ENCODE data around the gene BICC1. TPM values are rescaled to one million over a fixed set of nuclear protein-coding genes. Genes with fewer than 3 reads are reported as not detected.

The BICC1 gene
- total and polyA plus RNA-seq, 2 donors (not counting 3 experiments of a cell fraction or from before 2014, with no cell fraction given), result 0.06 to 0.29 TPM

DNA sequence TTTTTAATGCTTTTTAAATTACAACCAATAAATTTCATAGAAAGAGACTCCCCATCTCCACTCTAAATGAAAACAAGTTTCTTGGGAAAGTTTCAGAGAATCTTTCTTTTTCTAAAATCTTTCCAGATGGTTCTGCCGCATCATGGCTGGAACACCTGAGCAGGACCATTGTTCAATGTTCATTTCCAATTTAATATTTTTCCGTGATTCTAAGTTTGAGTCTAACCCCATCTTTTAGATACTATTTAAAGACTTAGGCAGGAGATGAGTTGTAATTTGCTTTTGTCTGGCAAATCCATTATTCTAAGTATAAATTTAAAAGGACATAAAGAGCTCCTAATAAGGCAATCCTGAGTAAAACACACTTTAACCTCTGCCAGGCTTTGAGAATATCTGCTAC lies 325.2 kb downstream of the BICC1 start:
- DNase-seq (ENCODE audit: low read depth, low spot score) (no peak), FAIRE-seq (no peak)
- no peak for TF ChIP-seq MAX (IDR thresholded peaks at IDR 0.05; ENCODE audit: insufficient read depth, insufficient read length)
- TF ChIP-seq POLR2A (IDR thresholded peaks at IDR 0.05; ENCODE audit: low read depth, low read length), result no peak
- TF ChIP-seq EZH2 (IDR thresholded peaks at IDR 0.05; ENCODE audit: borderline replicate concordance, low read depth, low read length, severe bottlenecking), result no peak
- TF ChIP-seq MYC (IDR thresholded peaks at IDR 0.05; ENCODE audit: low read depth, low read length), result no peak
- no peak for TF ChIP-seq POLR2AphosphoS5 (IDR thresholded peaks at IDR 0.05; ENCODE audit: insufficient read depth, low read depth, low read length)
- TF ChIP-seq JUN (IDR thresholded peaks at IDR 0.05; ENCODE audit: borderline replicate concordance, insufficient read depth, insufficient read length, low read depth), result no peak
- no peak for TF ChIP-seq CTCF (IDR thresholded peaks at IDR 0.05; ENCODE audit: extremely low read depth in 1 of 2, insufficient read depth in 1 of 2, low read depth in 1 of 2, low read length in 2 of 2)
- Histone ChIP-seq H3K9me3 (replicated peaks; ENCODE audit: control insufficient read depth, insufficient read depth, low read length) (no peaks in the 10 kb centered on the region), H3K79me2 (ENCODE audit: control insufficient read depth, insufficient read depth, low read length) (no peaks in the 10 kb centered on the region), H3K4me3 (replicated peaks in 1 of 3; ENCODE audit: insufficient read depth in 1 of 3, low read depth in 1 of 3, low read length in 3 of 3) (no peak overlapping the region), H4K20me1 (replicated peaks; ENCODE audit: control insufficient read depth, extremely low read depth, insufficient read depth, low read length) (no peaks in the 10 kb centered on the region), H3K4me2 (ENCODE audit: insufficient read depth, low read length) (no peak overlapping the region), H3K9me1 (replicated peaks; ENCODE audit: control insufficient read depth, extremely low read depth, insufficient read depth, low read length) (no peaks in the 10 kb centered on the region), H3K36me3 (ENCODE audit: control insufficient read depth in 2 of 2, extremely low read depth in 1 of 2, insufficient read depth in 2 of 2, low read length in 2 of 2) (no peaks in the 10 kb centered on the region), H3K4me1 (ENCODE audit: control insufficient read depth, extremely low read depth, insufficient read depth, low read length) (no peaks in the 10 kb centered on the region), H2AFZ (ENCODE audit: low read depth, low read length) (no peak overlapping the region), H3K27ac (ENCODE audit: insufficient read depth, low read depth, low read length) (no peak overlapping the region), H3K9ac (replicated peaks; ENCODE audit: extremely low read depth, insufficient read depth, low read length) (no peak overlapping the region), H3K27me3 (ENCODE audit: control insufficient read depth in 2 of 2, insufficient read depth in 2 of 2, low read length in 2 of 2) (no peaks in the 10 kb centered on the region)
- POLR2A ChIA-PET, result no interaction called here
- dilution Hi-C loops (cut with MboI; ENCODE audit: extremely low pct_ligation_motif_present, low sequenced_read_pairs), result no loop called here
- BruUV-seq (replicated peaks), result no TSS peak
- intact Hi-C loops (cut with micrococcal nuclease), result no loop called here
- CTCF ChIA-PET, result no interaction called here
